HepG2 (cell line): ENCODE measurements around the gene LRP1B. TPM values are rescaled to one million over a fixed set of nuclear protein-coding genes. Genes with fewer than 3 reads are reported as not detected.

Experiments
- ATAC-seq: fragments of 200-7000 bp; cut with Tn5 transposase; 3 replicates; pipeline ENCODE4 v1.9.1; 2020; ENCODE audit warnings: mild to moderate bottlenecking, moderate library complexity
- BruUV-seq: library from RNA; stranded (reverse); fragments of 400-500 nt; replicated peaks from 2 replicates; lab custom pipeline; 2021; lab: Mats Ljungman, UMichigan
- CTCF ChIA-PET: fragments of 300-600 bp; formaldehyde crosslinking; extraction: SDS; loops from one replicate; lab custom pipeline; 2021; ENCODE audit warnings: low total read pairs, inconsistent platforms, low intra/inter-chr PET ratio; lab: Yijun Ruan, JAX
- POLR2A ChIA-PET: fragments of 350-600 bp; sonication (Branson Sonifier 250); formaldehyde crosslinking; loops from one replicate; lab custom pipeline; 2020; ENCODE audit warnings: antibody characterized with exemption, inconsistent platforms; lab: Yijun Ruan, JAX
- DNase-seq: peaks from one replicate; pipeline ENCODE4 v3.0.0-alpha.2; 2015; ENCODE audit warnings: low spot score
- FAIRE-seq: peaks from 3 replicates; lab custom pipeline; 2011; peaks lifted over from hg19 to GRCh38; lab: Jason Lieb, UNC
- H2AFZ ChIP-seq: one replicate; pipeline ENCODE4 v1.6.1; 2011; ENCODE audit warnings: low read length, inconsistent platforms
- H3K27ac ChIP-seq: fragments of 300-600 bp; 3 replicates; pipeline ENCODE4 v1.8.0; 2011; ENCODE audit warnings: mixed run types, mild to moderate bottlenecking, mixed read lengths, low read length, inconsistent platforms; ENCODE audit not compliant: insufficient read depth; ENCODE audit errors: extremely low read length
- H3K27me3 ChIP-seq, 2 experiments: fragments of 200-600 bp in 1 of 2; 2 replicates in 1 of 2; 3 replicates in 1 of 2; pipeline versions ENCODE4 v1.6.0 to v1.8.0; 2011; ENCODE audit warnings: low read length in 2 of 2, mild to moderate bottlenecking in 2 of 2, moderate library complexity in 2 of 2, inconsistent platforms in 1 of 2; ENCODE audit not compliant: insufficient read depth in 2 of 2, control insufficient read depth in 1 of 2
- H3K36me3 ChIP-seq, 2 experiments: fragments of 200-600 bp in 1 of 2; replicated peaks in 1 of 2; 2 replicates in 1 of 2; 3 replicates in 1 of 2; pipeline versions ENCODE4 v1.5.1 to v1.8.0; 2011; ENCODE audit warnings: low read length in 2 of 2, inconsistent platforms in 1 of 2; ENCODE audit not compliant: insufficient read depth in 2 of 2, control insufficient read depth in 1 of 2
- H3K4me1 ChIP-seq: 2 replicates; pipeline ENCODE4 v1.5.1; 2012; ENCODE audit warnings: low read length, inconsistent platforms; ENCODE audit not compliant: insufficient read depth
- H3K4me2 ChIP-seq: 2 replicates; pipeline ENCODE4 v1.6.0; 2011; ENCODE audit warnings: low read depth, low read length, inconsistent platforms
- H3K4me3 ChIP-seq, 3 experiments: fragments of 200-600 bp in 1 of 3; sonication (generic), shearing (Covaris generic) in 1 of 3; replicated peaks in 1 of 3; 2 replicates each; pipeline ENCODE4 v1.5.1; 2011 to 2016; ENCODE audit warnings: low read length in 3 of 3, inconsistent platforms in 2 of 3, low read depth in 2 of 3, mild to moderate bottlenecking in 2 of 3, control low read depth in 1 of 3, mixed read lengths in 1 of 3; ENCODE audit not compliant: insufficient read depth in 1 of 3
- H3K79me2 ChIP-seq: one replicate; pipeline ENCODE4 v1.6.1; 2011; ENCODE audit warnings: low read length, inconsistent platforms; ENCODE audit not compliant: insufficient read depth
- H3K9ac ChIP-seq: 2 replicates; pipeline ENCODE4 v1.6.0; 2011; ENCODE audit warnings: mild to moderate bottlenecking, low read depth, low read length, inconsistent platforms; ENCODE audit not compliant: insufficient read depth
- H3K9me3 ChIP-seq: 2 replicates; pipeline ENCODE4 v1.5.1; 2012; ENCODE audit warnings: mild to moderate bottlenecking, low read length
- H4K20me1 ChIP-seq: 2 replicates; pipeline ENCODE4 v1.6.0; 2011; ENCODE audit warnings: inconsistent platforms, mild to moderate bottlenecking, low read length, moderate library complexity; ENCODE audit not compliant: insufficient read depth
- ATF7 ChIP-seq, 2 experiments: fragments of 450-650 bp in 1 of 2; sonication (generic) in 1 of 2; formaldehyde crosslinking in 1 of 2; IDR thresholded peaks; 2 replicates each; pipeline versions ENCODE4 v1.4.0 to v1.6.1; 2016 to 2020; ENCODE audit warnings: antibody characterized with exemption in 1 of 2, mild to moderate bottlenecking in 1 of 2, missing genetic modification reagents in 1 of 2
- BORCS8-MEF2B ChIP-seq: sonication (generic); formaldehyde crosslinking; IDR thresholded peaks from 2 replicates; pipeline ENCODE4 v1.8.0; 2022; ENCODE audit warnings: mild to moderate bottlenecking, missing genetic modification reagents
- CEBPB ChIP-seq: IDR thresholded peaks from 2 replicates; pipeline ENCODE4 v1.6.1; 2011; ENCODE audit warnings: low read depth, low read length, improper control_type of control experiment, borderline replicate concordance
- CEBPG ChIP-seq: IDR thresholded peaks from 2 replicates; pipeline ENCODE4 v1.6.1; 2016
- EP300 ChIP-seq, 3 experiments: sonication (generic) in 1 of 3; formaldehyde crosslinking in 1 of 3; IDR thresholded peaks; 2 replicates each; pipeline versions ENCODE4 v1.5.1 to v1.6.1; 2011 to 2020; ENCODE audit warnings: low read depth in 2 of 3, low read length in 2 of 3, borderline replicate concordance in 1 of 3, improper control_type of control experiment in 1 of 3, mild to moderate bottlenecking in 1 of 3, missing genetic modification reagents in 1 of 3, moderate library complexity in 1 of 3
- FOSL2 ChIP-seq: sonication (generic); formaldehyde crosslinking; IDR thresholded peaks from 2 replicates; pipeline ENCODE4 v1.4.0; 2020; ENCODE audit warnings: missing genetic modification reagents
- FOXJ3 ChIP-seq: sonication (generic); formaldehyde crosslinking; IDR thresholded peaks from 2 replicates; pipeline ENCODE4 v1.4.0; 2020; ENCODE audit warnings: missing genetic modification reagents, mild to moderate bottlenecking, borderline replicate concordance
- HNF4G ChIP-seq, 2 experiments: sonication (generic) in 1 of 2; formaldehyde crosslinking in 1 of 2; IDR thresholded peaks; 2 replicates each; pipeline versions ENCODE4 v1.4.0 to v1.6.1; 2011 to 2020; ENCODE audit warnings: borderline replicate concordance in 2 of 2, low read depth in 2 of 2, mild to moderate bottlenecking in 2 of 2, low read length in 1 of 2, missing genetic modification reagents in 1 of 2, moderate library complexity in 1 of 2
- MBNL3 ChIP-seq: fragments of 250-450 bp; sonication (Bioruptor Pico); conservative IDR thresholded peaks from 2 replicates; pipeline ENCODE4 v1.8.0; 2022; ENCODE audit warnings: mild to moderate bottlenecking, inconsistent platforms
- NFE2L2 ChIP-seq: fragments of 150-350 bp; IDR thresholded peaks from 2 replicates; pipeline ENCODE4 v1.6.1; 2014; ENCODE audit warnings: low read length
- NPAS2 ChIP-seq: sonication (generic); formaldehyde crosslinking; IDR thresholded peaks from 2 replicates; pipeline ENCODE4 v1.8.0; 2022; ENCODE audit warnings: mild to moderate bottlenecking, missing genetic modification reagents, borderline replicate concordance
- PCBP2 ChIP-seq: fragments of 200-400 bp; formaldehyde crosslinking; optimal IDR thresholded peaks from 2 replicates; pipeline ENCODE3; 2018; ENCODE audit warnings: low read length, low read depth; ENCODE audit not compliant: poor library complexity, severe bottlenecking
- SP5 ChIP-seq: IDR thresholded peaks from 2 replicates; pipeline ENCODE4 v1.6.1; 2016; ENCODE audit warnings: low read depth, borderline replicate concordance
- TEAD3 ChIP-seq: optimal IDR thresholded peaks from 2 replicates; pipeline ENCODE3; 2016; ENCODE audit warnings: borderline replicate concordance
- ZKSCAN5 ChIP-seq: sonication (generic); formaldehyde crosslinking; IDR thresholded peaks from 2 replicates; pipeline ENCODE4 v1.5.1; 2020; ENCODE audit warnings: mild to moderate bottlenecking, missing genetic modification reagents
- ZNF549 ChIP-seq: sonication (generic); formaldehyde crosslinking; IDR thresholded peaks from 2 replicates; pipeline ENCODE4 v1.5.0; 2020; ENCODE audit warnings: missing genetic modification reagents
- WGBS: methylation state at CpG from one replicate; pipeline ENCODE4 v1.1.6; 2017; ENCODE audit warnings: low lambda C conversion rate; 5-methylcytosine and 5-hydroxymethylcytosine counted together
- in situ Hi-C: cut with HindIII; loops from 2 replicates; pipeline ENCODE4 v1.10.0; 2017; ENCODE audit warnings: low pct_unique_long_range_greater_than_20kb; ENCODE audit not compliant: extremely low pct_ligation_motif_present
- intact Hi-C: fragments of 100-400 bp; cut with micrococcal nuclease; formaldehyde crosslinking; loops from one replicate; pipeline ENCODE4 v1.10.0; 2022; ENCODE audit not compliant: unreplicated experiment
- polyA plus RNA-seq, 8 experiments: library from polyadenylated mRNA; depleted of rRNA in 3 of 8; stranded (reverse) in 7 of 8; unstranded in 1 of 8; fragments of >200 nt; fragmentation: Illumina TruSeq in 4 of 8; extraction: Trizol in 4 of 8; gene quantifications; 2 replicates each; pipeline versions ENCODE4 v1.2.1 to v1.2.3, GENCODE V29; 2011 to 2016; ENCODE audit warnings: low read depth in 4 of 8, missing spikeins in 1 of 8, mixed read lengths in 1 of 8; ENCODE audit not compliant: insufficient read depth in 1 of 8
- total RNA-seq, 5 experiments: library from RNA; depleted of rRNA; stranded (reverse); fragments of >200 nt; fragmentation: Illumina TruSeq; extraction: Trizol; gene quantifications; 2 replicates each; pipeline ENCODE4 v1.2.3, GENCODE V29; 2016; ENCODE audit warnings: low read depth in 1 of 5
- TF ChIP-seq, protein P1 (sequence below): sonication (generic); formaldehyde crosslinking; IDR thresholded peaks from 2 replicates; pipeline ENCODE4 v1.4.0; 2020; ENCODE audit warnings: missing genetic modification reagents, mild to moderate bottlenecking, borderline replicate concordance
- TF ChIP-seq, protein P2 (sequence below): IDR thresholded peaks from 2 replicates; pipeline ENCODE4 v1.4.0; 2020; ENCODE audit warnings: mild to moderate bottlenecking, missing genetic modification reagents
- TF ChIP-seq, protein P3 (sequence below): sonication (generic); formaldehyde crosslinking; IDR thresholded peaks from 2 replicates; pipeline ENCODE4 v1.8.1; 2022; ENCODE audit warnings: mild to moderate bottlenecking, missing genetic modification reagents

The LRP1B gene
- total and polyA plus RNA-seq, 2 of the 13 experiments (the other 11 are each of a cell fraction or from before 2014, with no cell fraction given), result 0.04 TPM; not detected in 1

DNA sequence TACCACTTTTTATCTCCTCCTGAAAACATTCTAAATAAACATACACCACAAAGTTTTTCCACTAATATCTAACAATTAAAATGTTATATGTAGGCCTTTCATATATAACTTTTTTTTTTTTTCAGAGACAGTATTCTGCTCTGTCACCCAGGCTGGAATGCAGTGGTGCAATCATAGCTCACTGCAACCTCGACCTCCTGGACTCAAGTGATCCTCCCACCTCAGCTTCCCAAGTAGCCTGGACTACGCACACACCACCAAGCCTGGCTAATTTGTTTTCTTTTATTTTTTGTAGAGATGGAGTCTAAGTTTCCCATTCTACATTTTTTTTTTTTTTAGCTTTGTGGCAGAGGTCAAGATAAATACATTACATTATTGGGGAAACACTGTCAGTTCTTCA, 1738.0 kb downstream of the LRP1B start:
- H3K36me3 ChIP-seq, result no peaks in the 10 kb centered on the region
- peak overlapping the region; percentile 25 for H3K27ac ChIP-seq
- H2AFZ ChIP-seq, result no peak overlapping the region
- H4K20me1 ChIP-seq, result no peaks in the 10 kb centered on the region
- ChIA-PET POLR2A (no interaction called here), CTCF (no interaction called here)
- no peak overlapping the region for H3K9ac ChIP-seq
- BruUV-seq, result no TSS peak
- H3K4me2 ChIP-seq, result no peak overlapping the region
- peak; percentile 63 for DNase-seq
- in situ Hi-C loops, result no loop called here
- H3K27me3 ChIP-seq, result no peaks in the 10 kb centered on the region
- intact Hi-C loops, result no loop called here
- no peaks in the 10 kb centered on the region for H3K79me2 ChIP-seq
- WGBS, result 0% methylated on average over 2 of the region's 2 CpGs
- FAIRE-seq, result peak; percentile 87
- ATAC-seq, result peak; percentile 100
- H3K4me1 ChIP-seq, result peaks cover 16% of the 10 kb centered on the region
- no peak overlapping the region for H3K4me3 ChIP-seq
- no peaks in the 10 kb centered on the region for H3K9me3 ChIP-seq
- TF ChIP-seq SP5 (CRISPR knock-in tag) (peak; percentile 75; the same call in 1 of the 2 replicates), HNF4G (IDR thresholded peaks at IDR 0.05; ENCODE audit: borderline replicate concordance, low read depth, low read length) (peak; percentile 66), HNF4G (CRISPR knock-in tag; IDR thresholded peaks at IDR 0.05; ENCODE audit: borderline replicate concordance, low read depth) (no peak), MBNL3 (no peak), NFE2L2 (peak; percentile 64; the same call in 1 of the 2 replicates), TEAD3 (peak; percentile 95), BORCS8-MEF2B (CRISPR knock-in tag) (no peak), ZNF549 (CRISPR knock-in tag) (no peak), ATF7 (IDR thresholded peaks at IDR 0.05) (0 out of 2 replicates have a peak, but pooled peaks have one; percentile 14), ATF7 (CRISPR knock-in tag; IDR thresholded peaks at IDR 0.05) (no peak), FOXJ3 (0 out of 2 replicates have a peak, but pooled peaks have one; percentile 21), CEBPB (peak; percentile 80), EP300 (IDR thresholded peaks at IDR 0.05; ENCODE audit: low read depth in 2 of 2, low read length in 2 of 2) (peak in 1 of 2 experiments; percentile 60; a peak in 1 of 4 replicates), EP300 (CRISPR knock-in tag; IDR thresholded peaks at IDR 0.05; ENCODE audit: borderline replicate concordance) (no peak), CEBPG (peak; percentile 82), FOSL2 (CRISPR knock-in tag) (0 out of 2 replicates have a peak, but pooled peaks have one; percentile 21), NPAS2 (CRISPR knock-in tag) (no peak), ZKSCAN5 (CRISPR knock-in tag) (no peak), PCBP2 (no peak)
- TF ChIP-seq, protein P1, sequence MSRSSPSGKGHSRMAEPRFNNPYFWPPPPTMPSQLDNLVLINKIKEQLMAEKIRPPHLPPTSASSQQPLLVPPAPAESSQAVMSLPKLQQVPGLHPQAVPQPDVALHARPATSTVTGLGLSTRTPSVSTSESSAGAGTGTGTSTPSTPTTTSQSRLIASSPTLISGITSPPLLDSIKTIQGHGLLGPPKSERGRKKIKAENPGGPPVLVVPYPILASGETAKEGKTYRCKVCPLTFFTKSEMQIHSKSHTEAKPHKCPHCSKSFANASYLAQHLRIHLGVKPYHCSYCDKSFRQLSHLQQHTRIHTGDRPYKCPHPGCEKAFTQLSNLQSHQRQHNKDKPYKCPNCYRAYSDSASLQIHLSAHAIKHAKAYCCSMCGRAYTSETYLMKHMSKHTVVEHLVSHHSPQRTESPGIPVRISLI (CRISPR knock-in tag), result peak; percentile 78
- TF ChIP-seq, protein P2, sequence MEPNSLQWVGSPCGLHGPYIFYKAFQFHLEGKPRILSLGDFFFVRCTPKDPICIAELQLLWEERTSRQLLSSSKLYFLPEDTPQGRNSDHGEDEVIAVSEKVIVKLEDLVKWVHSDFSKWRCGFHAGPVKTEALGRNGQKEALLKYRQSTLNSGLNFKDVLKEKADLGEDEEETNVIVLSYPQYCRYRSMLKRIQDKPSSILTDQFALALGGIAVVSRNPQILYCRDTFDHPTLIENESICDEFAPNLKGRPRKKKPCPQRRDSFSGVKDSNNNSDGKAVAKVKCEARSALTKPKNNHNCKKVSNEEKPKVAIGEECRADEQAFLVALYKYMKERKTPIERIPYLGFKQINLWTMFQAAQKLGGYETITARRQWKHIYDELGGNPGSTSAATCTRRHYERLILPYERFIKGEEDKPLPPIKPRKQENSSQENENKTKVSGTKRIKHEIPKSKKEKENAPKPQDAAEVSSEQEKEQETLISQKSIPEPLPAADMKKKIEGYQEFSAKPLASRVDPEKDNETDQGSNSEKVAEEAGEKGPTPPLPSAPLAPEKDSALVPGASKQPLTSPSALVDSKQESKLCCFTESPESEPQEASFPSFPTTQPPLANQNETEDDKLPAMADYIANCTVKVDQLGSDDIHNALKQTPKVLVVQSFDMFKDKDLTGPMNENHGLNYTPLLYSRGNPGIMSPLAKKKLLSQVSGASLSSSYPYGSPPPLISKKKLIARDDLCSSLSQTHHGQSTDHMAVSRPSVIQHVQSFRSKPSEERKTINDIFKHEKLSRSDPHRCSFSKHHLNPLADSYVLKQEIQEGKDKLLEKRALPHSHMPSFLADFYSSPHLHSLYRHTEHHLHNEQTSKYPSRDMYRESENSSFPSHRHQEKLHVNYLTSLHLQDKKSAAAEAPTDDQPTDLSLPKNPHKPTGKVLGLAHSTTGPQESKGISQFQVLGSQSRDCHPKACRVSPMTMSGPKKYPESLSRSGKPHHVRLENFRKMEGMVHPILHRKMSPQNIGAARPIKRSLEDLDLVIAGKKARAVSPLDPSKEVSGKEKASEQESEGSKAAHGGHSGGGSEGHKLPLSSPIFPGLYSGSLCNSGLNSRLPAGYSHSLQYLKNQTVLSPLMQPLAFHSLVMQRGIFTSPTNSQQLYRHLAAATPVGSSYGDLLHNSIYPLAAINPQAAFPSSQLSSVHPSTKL (CRISPR knock-in tag), result peak; percentile 46
- TF ChIP-seq, protein P3, sequence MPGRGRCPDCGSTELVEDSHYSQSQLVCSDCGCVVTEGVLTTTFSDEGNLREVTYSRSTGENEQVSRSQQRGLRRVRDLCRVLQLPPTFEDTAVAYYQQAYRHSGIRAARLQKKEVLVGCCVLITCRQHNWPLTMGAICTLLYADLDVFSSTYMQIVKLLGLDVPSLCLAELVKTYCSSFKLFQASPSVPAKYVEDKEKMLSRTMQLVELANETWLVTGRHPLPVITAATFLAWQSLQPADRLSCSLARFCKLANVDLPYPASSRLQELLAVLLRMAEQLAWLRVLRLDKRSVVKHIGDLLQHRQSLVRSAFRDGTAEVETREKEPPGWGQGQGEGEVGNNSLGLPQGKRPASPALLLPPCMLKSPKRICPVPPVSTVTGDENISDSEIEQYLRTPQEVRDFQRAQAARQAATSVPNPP (CRISPR knock-in tag), result no peak
